ENCODE data around the gene MFGE8.

DNA sequence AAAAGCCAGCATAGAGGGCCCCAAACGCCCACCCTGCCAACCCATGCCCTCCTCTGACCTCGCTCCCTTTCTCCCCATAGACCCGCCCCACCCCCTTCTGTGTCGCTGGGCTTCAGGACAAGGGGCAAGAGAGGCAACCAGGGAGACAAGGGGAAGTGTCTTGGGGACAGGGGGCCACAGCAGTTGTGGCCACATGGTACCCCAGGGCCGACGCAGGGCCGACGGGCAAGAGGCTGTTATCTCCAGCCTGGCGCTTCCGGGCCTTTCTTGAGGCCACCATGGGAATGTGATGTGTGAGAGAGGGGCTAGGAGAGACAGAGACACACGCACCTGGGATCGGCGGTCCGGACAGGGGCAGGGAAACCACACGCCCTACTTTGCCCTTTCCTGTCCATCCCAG, 14.4 kb downstream of the MFGE8 start:
- no peak for TF ChIP-seq CTCF (IDR thresholded peaks at IDR 0.05; ENCODE audit: insufficient read depth, low read length)
- TF ChIP-seq POLR2AphosphoS5 (IDR thresholded peaks at IDR 0.05; ENCODE audit: low read depth): no peak
- TF ChIP-seq, protein P1, sequence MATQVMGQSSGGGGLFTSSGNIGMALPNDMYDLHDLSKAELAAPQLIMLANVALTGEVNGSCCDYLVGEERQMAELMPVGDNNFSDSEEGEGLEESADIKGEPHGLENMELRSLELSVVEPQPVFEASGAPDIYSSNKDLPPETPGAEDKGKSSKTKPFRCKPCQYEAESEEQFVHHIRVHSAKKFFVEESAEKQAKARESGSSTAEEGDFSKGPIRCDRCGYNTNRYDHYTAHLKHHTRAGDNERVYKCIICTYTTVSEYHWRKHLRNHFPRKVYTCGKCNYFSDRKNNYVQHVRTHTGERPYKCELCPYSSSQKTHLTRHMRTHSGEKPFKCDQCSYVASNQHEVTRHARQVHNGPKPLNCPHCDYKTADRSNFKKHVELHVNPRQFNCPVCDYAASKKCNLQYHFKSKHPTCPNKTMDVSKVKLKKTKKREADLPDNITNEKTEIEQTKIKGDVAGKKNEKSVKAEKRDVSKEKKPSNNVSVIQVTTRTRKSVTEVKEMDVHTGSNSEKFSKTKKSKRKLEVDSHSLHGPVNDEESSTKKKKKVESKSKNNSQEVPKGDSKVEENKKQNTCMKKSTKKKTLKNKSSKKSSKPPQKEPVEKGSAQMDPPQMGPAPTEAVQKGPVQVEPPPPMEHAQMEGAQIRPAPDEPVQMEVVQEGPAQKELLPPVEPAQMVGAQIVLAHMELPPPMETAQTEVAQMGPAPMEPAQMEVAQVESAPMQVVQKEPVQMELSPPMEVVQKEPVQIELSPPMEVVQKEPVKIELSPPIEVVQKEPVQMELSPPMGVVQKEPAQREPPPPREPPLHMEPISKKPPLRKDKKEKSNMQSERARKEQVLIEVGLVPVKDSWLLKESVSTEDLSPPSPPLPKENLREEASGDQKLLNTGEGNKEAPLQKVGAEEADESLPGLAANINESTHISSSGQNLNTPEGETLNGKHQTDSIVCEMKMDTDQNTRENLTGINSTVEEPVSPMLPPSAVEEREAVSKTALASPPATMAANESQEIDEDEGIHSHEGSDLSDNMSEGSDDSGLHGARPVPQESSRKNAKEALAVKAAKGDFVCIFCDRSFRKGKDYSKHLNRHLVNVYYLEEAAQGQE (IDR thresholded peaks at IDR 0.05; ENCODE audit: insufficient replicate concordance, low read depth): no peak

Data from HL-60 (cell line).